ENCODE data around the gene KCTD13.
A peak's percentile ranks its signal among the peaks of the same experiment; 100 is the strongest.
"Not testable (repeated sequence)": the region's sequence is repeated elsewhere in the genome, so short reads cannot be mapped to it uniquely, and the experiment has no call there.

Gene KCTD13

GRCh38 chr16:29877266-29877961 lies 48.6 kb downstream of the KCTD13 start:
- peak; percentile 59 for DNase-seq

GRCh38 chr16:29876594-29877249 lies 49.3 kb downstream of the KCTD13 start:
- DNase-seq = peak; percentile 58

- DNase-seq = no peak
Observed at GRCh38 chr16:29876217-29876593, 49.8 kb downstream of the KCTD13 start.

- DNase-seq = no peak
Observed at GRCh38 chr16:29875206-29875605, 50.8 kb downstream of the KCTD13 start.

GRCh38 chr16:29873319-29873718 lies 52.7 kb downstream of the KCTD13 start:
- no peak for DNase-seq

- no peak for DNase-seq
Observed at GRCh38 chr16:29871822-29872546, 54.0 kb downstream of the KCTD13 start.

GRCh38 chr16:29869067-29869466 lies 57.0 kb downstream of the KCTD13 start:
- not testable (repeated sequence) for DNase-seq

- DNase-seq = no peak
Observed at GRCh38 chr16:29868396-29869009, 57.5 kb downstream of the KCTD13 start.

GRCh38 chr16:29864205-29864604 lies 61.8 kb downstream of the KCTD13 start:
- no peak for DNase-seq

- DNase-seq = no peak
Observed at GRCh38 chr16:29863669-29863984, 62.4 kb downstream of the KCTD13 start.

- DNase-seq = peak; percentile 94
Observed at GRCh38 chr16:29862884-29863668, 63.0 kb downstream of the KCTD13 start, which contains the start of gene CDIPT. TSS of gene CDIPT (minus strand) at chr16:29863226. CDS start at chr16:29862857, 369 bp downstream.

GRCh38 chr16:29862383-29862883 lies 63.6 kb downstream of the KCTD13 start:
- DNase-seq = no peak

GRCh38 chr16:29860218-29860617 lies 65.8 kb downstream of the KCTD13 start:
- DNase-seq = no peak

- no peak for DNase-seq
Observed at GRCh38 chr16:29858974-29859373, 67.1 kb downstream of the KCTD13 start.

- no peak for DNase-seq
Observed at GRCh38 chr16:29858149-29858849, 67.7 kb downstream of the KCTD13 start.

- DNase-seq = no peak
Observed at GRCh38 chr16:29857133-29857760, 68.8 kb downstream of the KCTD13 start.
